NCI-H524 (cell line): Measurements from ENCODE around the gene MX1.
"Not testable (repeated sequence)": the region's sequence is repeated elsewhere in the genome, so short reads cannot be mapped to it uniquely, and the experiment has no call there.

Source experiments
- DNase-seq, 2 experiments: peaks; one replicate each; lab custom pipeline; 2025; lab: John Stamatoyannopoulos, UW

The MX1 gene

GRCh38 chr21:41407541-41408460 lies 18.2 kb upstream of the MX1 start:
- no peak for DNase-seq

GRCh38 chr21:41410361-41410760 lies 15.7 kb upstream of the MX1 start:
- no peak for DNase-seq

- DNase-seq = no peak
Measured at GRCh38 chr21:41410767-41411448, 15.1 kb upstream of the MX1 start.

- no peak for DNase-seq
Measured at GRCh38 chr21:41411449-41412089, 14.5 kb upstream of the MX1 start.

- DNase-seq = not testable (repeated sequence)
Measured at GRCh38 chr21:41417505-41417904, 8.5 kb upstream of the MX1 start.

- DNase-seq = no peak
Measured at GRCh38 chr21:41418393-41418792, 7.6 kb upstream of the MX1 start.

GRCh38 chr21:41418956-41419680 lies 6.9 kb upstream of the MX1 start:
- DNase-seq = no peak

GRCh38 chr21:41419921-41420862 lies 5.8 kb upstream of the MX1 start:
- DNase-seq = peak in 1 of 2 experiments; percentile 11

- not testable (repeated sequence) for DNase-seq
Measured at GRCh38 chr21:41420998-41421397, 5.0 kb upstream of the MX1 start.

- no peak for DNase-seq
Measured at GRCh38 chr21:41422546-41423304, 3.3 kb upstream of the MX1 start.

GRCh38 chr21:41423305-41423636 lies 2.8 kb upstream of the MX1 start:
- DNase-seq = not testable (repeated sequence)

- DNase-seq = no peak
Measured at GRCh38 chr21:41425588-41425953, 468 bp upstream of the MX1 start.

GRCh38 chr21:41426676-41427404 lies 801 bp downstream of the MX1 start:
- DNase-seq = no peak

GRCh38 chr21:41427556-41427955 lies 1.5 kb downstream of the MX1 start:
- DNase-seq = no peak

GRCh38 chr21:41428311-41428710 lies 2.3 kb downstream of the MX1 start:
- DNase-seq = no peak

- no peak for DNase-seq
Measured at GRCh38 chr21:41428847-41429246, 2.8 kb downstream of the MX1 start.

- no peak for DNase-seq
Measured at GRCh38 chr21:41429305-41429704, 3.3 kb downstream of the MX1 start.

- no peak for DNase-seq
Measured at GRCh38 chr21:41429925-41430491, 4.0 kb downstream of the MX1 start.

- no peak for DNase-seq
Measured at GRCh38 chr21:41431788-41432548, 5.9 kb downstream of the MX1 start.
